SK-N-SH (cell line): ENCODE results near the gene JAK1. TPM values are rescaled to one million over a fixed set of nuclear protein-coding genes. Genes with fewer than 3 reads are reported as not detected.

ENCODE experiments used
- CTCF ChIA-PET: fragments of 300-600, 350-600 bp; formaldehyde crosslinking; extraction: SDS; loops from one replicate; lab custom pipeline; 2021; lab: Yijun Ruan, JAX
- POLR2A ChIA-PET: fragments of 350-600 bp; sonication (Branson Sonifier 250); formaldehyde crosslinking; extraction: SDS; loops from one replicate; lab custom pipeline; 2020; ENCODE audit warnings: antibody characterized with exemption, inconsistent platforms; lab: Yijun Ruan, JAX
- DNase-seq: peaks from one replicate; pipeline ENCODE4 v3.0.0; 2012
- H2AFZ ChIP-seq: fragments of 200-600 bp; sonication (generic); 2 replicates; pipeline ENCODE4 v1.8.1; 2016; ENCODE audit warnings: antibody characterized with exemption, mild to moderate bottlenecking, low read depth
- H3F3A ChIP-seq: fragments of 200-600 bp; sonication (generic); replicated peaks from 2 replicates; pipeline ENCODE3; 2016; ENCODE audit warnings: antibody characterized with exemption, mild to moderate bottlenecking; ENCODE audit not compliant: insufficient read depth
- H3K27ac ChIP-seq, 2 experiments: fragments of 200-500 bp in 1 of 2; fragments of 200-600 bp in 1 of 2; sonication (Bioruptor generic) in 1 of 2; sonication (generic), shearing (Covaris generic) in 1 of 2; 2 replicates each; pipeline versions ENCODE4 v1.5.1 to v1.6.1; 2014 to 2016; ENCODE audit warnings: low read depth in 2 of 2, inconsistent platforms in 1 of 2, low read length in 1 of 2, mild to moderate bottlenecking in 1 of 2, mixed read lengths in 1 of 2
- H3K27me3 ChIP-seq: fragments of 200-600 bp; sonication (generic), shearing (Covaris generic); 2 replicates; pipeline ENCODE4 v1.6.1; 2016; ENCODE audit warnings: mixed run types; ENCODE audit not compliant: insufficient read depth
- H3K36me3 ChIP-seq, 2 experiments: fragments of 200-500 bp in 1 of 2; fragments of 200-600 bp in 1 of 2; sonication (Bioruptor generic) in 1 of 2; sonication (generic) in 1 of 2; replicated peaks in 1 of 2; 2 replicates each; pipeline versions ENCODE3 to v1.5.1; 2014 to 2016; ENCODE audit warnings: low read length in 1 of 2, mild to moderate bottlenecking in 1 of 2; ENCODE audit not compliant: insufficient read depth in 2 of 2, control insufficient read depth in 1 of 2
- H3K4me1 ChIP-seq, 2 experiments: fragments of 200-500 bp in 1 of 2; fragments of 200-600 bp in 1 of 2; sonication (Bioruptor generic) in 1 of 2; sonication (generic), shearing (Covaris generic) in 1 of 2; 2 replicates each; pipeline versions ENCODE4 v1.5.1 to v1.6.1; 2014 to 2016; ENCODE audit warnings: low read depth in 1 of 2, low read length in 1 of 2, mixed run types in 1 of 2; ENCODE audit not compliant: insufficient read depth in 2 of 2, control insufficient read depth in 1 of 2
- H3K4me2 ChIP-seq: fragments of 200-600 bp; sonication (generic), shearing (Covaris generic); 2 replicates; pipeline ENCODE4 v1.6.1; 2017; ENCODE audit warnings: mixed run types
- H3K4me3 ChIP-seq, 2 experiments: fragments of 200-500 bp in 1 of 2; fragments of 200-600 bp in 1 of 2; sonication (Bioruptor generic) in 1 of 2; sonication (generic), shearing (Covaris generic) in 1 of 2; 2 replicates each; pipeline versions ENCODE4 v1.5.1 to v1.8.1; 2014 to 2016; ENCODE audit warnings: low read depth in 2 of 2, inconsistent platforms in 1 of 2, low read length in 1 of 2, mild to moderate bottlenecking in 1 of 2, mixed read lengths in 1 of 2, moderate library complexity in 1 of 2
- H3K79me2 ChIP-seq: fragments of 200-600 bp; sonication (generic); 2 replicates; pipeline ENCODE4 v1.8.1; 2017; ENCODE audit warnings: mild to moderate bottlenecking; ENCODE audit not compliant: insufficient read depth
- H3K9ac ChIP-seq: fragments of 200-600 bp; sonication (generic); 2 replicates; pipeline ENCODE4 v1.6.1; 2017; ENCODE audit warnings: mixed run types
- H3K9me2 ChIP-seq: fragments of 200-600 bp; sonication (generic); 2 replicates; pipeline ENCODE4 v1.6.1; 2017; ENCODE audit warnings: mixed run types
- H3K9me3 ChIP-seq: fragments of 200-600 bp; sonication (generic); 2 replicates; pipeline ENCODE4 v1.6.1; 2017; ENCODE audit warnings: mixed run types, mild to moderate bottlenecking, moderate library complexity
- H4K20me1 ChIP-seq: fragments of 200-600 bp; sonication (generic); 2 replicates; pipeline ENCODE4 v1.6.1; 2017; ENCODE audit warnings: mild to moderate bottlenecking, mixed run types; ENCODE audit not compliant: insufficient read depth
- GATA2 ChIP-seq: sonication (generic); formaldehyde crosslinking; IDR thresholded peaks from 2 replicates; pipeline ENCODE4 v1.5.0; 2020; ENCODE audit warnings: mild to moderate bottlenecking, missing genetic modification reagents
- RAD21 ChIP-seq: IDR thresholded peaks from 2 replicates; pipeline ENCODE4 v1.6.1; 2012; ENCODE audit warnings: mild to moderate bottlenecking, low read length
- RFX5 ChIP-seq: IDR thresholded peaks from 2 replicates; pipeline ENCODE4 v1.6.1; 2012; ENCODE audit warnings: mild to moderate bottlenecking, improper control_type of control experiment, low read length
- SIN3A ChIP-seq: IDR thresholded peaks from 2 replicates; pipeline ENCODE4 v1.6.1; 2012; ENCODE audit warnings: low read depth, mild to moderate bottlenecking, low read length, moderate library complexity, borderline replicate concordance
- TCF12 ChIP-seq: IDR thresholded peaks from 2 replicates; pipeline ENCODE4 v1.4.0; 2012
- USF2 ChIP-seq: fragments of 150-350 bp; IDR thresholded peaks from 2 replicates; pipeline ENCODE4 v1.6.1; 2017; ENCODE audit warnings: antibody characterized with exemption, low read length, low read depth, borderline replicate concordance
- WGBS: methylation state at CpG from one replicate; pipeline ENCODE4 v1.1.6; 2017; ENCODE audit warnings: low lambda C conversion rate; 5-methylcytosine and 5-hydroxymethylcytosine counted together
- polyA plus RNA-seq, 3 experiments: library from polyadenylated mRNA; depleted of rRNA; stranded (reverse); fragments of >200 nt; gene quantifications; 2 replicates each; pipeline ENCODE4 v1.2.3, GENCODE V29; 2012
- small RNA-seq, 7 experiments: library from RNA; depleted of rRNA; stranded (forward); fragments of <200 nt; gene quantifications; one replicate each; pipeline ENCODE3, GENCODE V24; 2012
- TF ChIP-seq, protein P1 (sequence below): IDR thresholded peaks from 2 replicates; pipeline ENCODE4 v1.4.0; 2012; ENCODE audit warnings: low read depth, borderline replicate concordance
- TF ChIP-seq, protein P2 (sequence below): IDR thresholded peaks from 2 replicates; pipeline ENCODE4 v1.6.1; 2012; ENCODE audit warnings: mild to moderate bottlenecking, low read depth, low read length, moderate library complexity

JAK1 gene
- polyA plus RNA-seq, 1 of the 3 experiments (the other 2 are of a cell fraction) = 47.5 TPM

- no peaks in the 10 kb centered on the region for H4K20me1 ChIP-seq
- H3K36me3 ChIP-seq = peaks cover 10 to 15% of the 10 kb centered on the region in 2 experiments
- H3F3A ChIP-seq = peaks cover 2% of the 10 kb centered on the region
- no peak overlapping the region for H2AFZ ChIP-seq
- no peaks in the 10 kb centered on the region for H3K9me3 ChIP-seq
- no peaks in the 10 kb centered on the region for H3K79me2 ChIP-seq
- no peaks in the 10 kb centered on the region for H3K27me3 ChIP-seq
- no peak overlapping the region for H3K27ac ChIP-seq
- ChIA-PET POLR2A (no interaction called here), CTCF (interaction anchor here (2.2 kb wide), 1 partner anchor 46 kb away, joined by 5 read pairs; the partner anchor contains the start of gene RAVER2)
- H3K9me2 ChIP-seq = no peaks in the 10 kb centered on the region
- H3K4me3 ChIP-seq = no peak overlapping the region; a peak in 1 of 4 replicates
- DNase-seq = no peak
- H3K4me1 ChIP-seq = no peaks in the 10 kb centered on the region
- 93% methylated on average over 2 of the region's 2 CpGs for WGBS
- H3K4me2 ChIP-seq = no peak overlapping the region
- H3K9ac ChIP-seq = no peak overlapping the region
- TF ChIP-seq SIN3A (no peak), TCF12 (no peak), GATA2 (no peak), RFX5 (no peak), RAD21 (no peak), USF2 (no peak)
- TF ChIP-seq, protein P1, sequence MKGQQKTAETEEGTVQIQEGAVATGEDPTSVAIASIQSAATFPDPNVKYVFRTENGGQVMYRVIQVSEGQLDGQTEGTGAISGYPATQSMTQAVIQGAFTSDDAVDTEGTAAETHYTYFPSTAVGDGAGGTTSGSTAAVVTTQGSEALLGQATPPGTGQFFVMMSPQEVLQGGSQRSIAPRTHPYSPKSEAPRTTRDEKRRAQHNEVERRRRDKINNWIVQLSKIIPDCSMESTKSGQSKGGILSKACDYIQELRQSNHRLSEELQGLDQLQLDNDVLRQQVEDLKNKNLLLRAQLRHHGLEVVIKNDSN = no peak
- TF ChIP-seq, protein P2, sequence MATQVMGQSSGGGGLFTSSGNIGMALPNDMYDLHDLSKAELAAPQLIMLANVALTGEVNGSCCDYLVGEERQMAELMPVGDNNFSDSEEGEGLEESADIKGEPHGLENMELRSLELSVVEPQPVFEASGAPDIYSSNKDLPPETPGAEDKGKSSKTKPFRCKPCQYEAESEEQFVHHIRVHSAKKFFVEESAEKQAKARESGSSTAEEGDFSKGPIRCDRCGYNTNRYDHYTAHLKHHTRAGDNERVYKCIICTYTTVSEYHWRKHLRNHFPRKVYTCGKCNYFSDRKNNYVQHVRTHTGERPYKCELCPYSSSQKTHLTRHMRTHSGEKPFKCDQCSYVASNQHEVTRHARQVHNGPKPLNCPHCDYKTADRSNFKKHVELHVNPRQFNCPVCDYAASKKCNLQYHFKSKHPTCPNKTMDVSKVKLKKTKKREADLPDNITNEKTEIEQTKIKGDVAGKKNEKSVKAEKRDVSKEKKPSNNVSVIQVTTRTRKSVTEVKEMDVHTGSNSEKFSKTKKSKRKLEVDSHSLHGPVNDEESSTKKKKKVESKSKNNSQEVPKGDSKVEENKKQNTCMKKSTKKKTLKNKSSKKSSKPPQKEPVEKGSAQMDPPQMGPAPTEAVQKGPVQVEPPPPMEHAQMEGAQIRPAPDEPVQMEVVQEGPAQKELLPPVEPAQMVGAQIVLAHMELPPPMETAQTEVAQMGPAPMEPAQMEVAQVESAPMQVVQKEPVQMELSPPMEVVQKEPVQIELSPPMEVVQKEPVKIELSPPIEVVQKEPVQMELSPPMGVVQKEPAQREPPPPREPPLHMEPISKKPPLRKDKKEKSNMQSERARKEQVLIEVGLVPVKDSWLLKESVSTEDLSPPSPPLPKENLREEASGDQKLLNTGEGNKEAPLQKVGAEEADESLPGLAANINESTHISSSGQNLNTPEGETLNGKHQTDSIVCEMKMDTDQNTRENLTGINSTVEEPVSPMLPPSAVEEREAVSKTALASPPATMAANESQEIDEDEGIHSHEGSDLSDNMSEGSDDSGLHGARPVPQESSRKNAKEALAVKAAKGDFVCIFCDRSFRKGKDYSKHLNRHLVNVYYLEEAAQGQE = no peak
Measured at GRCh38 chr1:64790832-64791487, 175.4 kb downstream of the JAK1 start.

Small RNA genes lying within 50 kb of the gene (small RNA-seq; reads per million reads assigned to genes)
- 0 reads per million in 7 experiments for gene AL606517.2

Other genes starting within 250 kb of the JAK1 start
- gene RAVER2, start 221.5 kb downstream of the JAK1 start, polyA plus RNA-seq (2012; rRNA removed) = 7.3 and 10.0 TPM in 2 replicates
- gene AK4, start 181.7 kb upstream of the JAK1 start, polyA plus RNA-seq (2012; rRNA removed) = 6.4 and 8.8 TPM in 2 replicates